MM.1S (cell line): Measurements from ENCODE around the gene CIZ1.

Source experiments
- DNase-seq: peaks from one replicate; pipeline ENCODE4 v3.0.0-alpha.2; 2015
- H2AFZ ChIP-seq: fragments of 300-600 bp; sonication (generic); 2 replicates; pipeline ENCODE4 v1.6.0; 2016; ENCODE audit warnings: antibody characterized with exemption, low read length
- H3F3A ChIP-seq: fragments of 300-600 bp; sonication (generic); 2 replicates; pipeline ENCODE4 v1.6.1; 2016; ENCODE audit warnings: mild to moderate bottlenecking, antibody characterized with exemption, low read length, moderate library complexity, mixed read lengths; ENCODE audit not compliant: insufficient read depth
- H3K27ac ChIP-seq: fragments of 300-600 bp; sonication (generic); 2 replicates; pipeline ENCODE4 v1.5.1; 2016; ENCODE audit warnings: mild to moderate bottlenecking, low read length
- H3K27me3 ChIP-seq: fragments of 300-600 bp; sonication (generic); replicated peaks from 2 replicates; pipeline ENCODE4 v1.6.0; 2016; ENCODE audit warnings: low read length; ENCODE audit not compliant: insufficient read depth
- H3K36me3 ChIP-seq: fragments of 300-600 bp; sonication (generic); replicated peaks from 2 replicates; pipeline ENCODE4 v1.6.1; 2016; ENCODE audit warnings: mild to moderate bottlenecking, low read length, mixed read lengths; ENCODE audit not compliant: insufficient read depth
- H3K4me1 ChIP-seq: fragments of 300-600 bp; sonication (generic); 2 replicates; pipeline ENCODE4 v1.6.1; 2016; ENCODE audit warnings: low read length, mixed read lengths
- H3K4me2 ChIP-seq: fragments of 300-600 bp; sonication (generic); 2 replicates; pipeline ENCODE4 v1.6.0; 2016; ENCODE audit warnings: low read depth, low read length
- H3K4me3 ChIP-seq: fragments of 300-600 bp; sonication (generic); 2 replicates; pipeline ENCODE4 v1.5.1; 2016; ENCODE audit warnings: low read length, mixed read lengths
- H3K79me2 ChIP-seq: fragments of 300-600 bp; sonication (generic); 2 replicates; pipeline ENCODE4 v1.6.1; 2016; ENCODE audit warnings: mixed run types, low read length, mixed read lengths
- H3K9ac ChIP-seq: fragments of 300-600 bp; sonication (generic); 2 replicates; pipeline ENCODE4 v1.6.1; 2016; ENCODE audit warnings: low read length, mixed read lengths
- H3K9me2 ChIP-seq: fragments of 300-600 bp; sonication (generic); replicated peaks from 2 replicates; pipeline ENCODE4 v1.6.1; 2016; ENCODE audit warnings: mild to moderate bottlenecking, low read length, mixed read lengths; ENCODE audit not compliant: insufficient read depth
- H3K9me3 ChIP-seq: fragments of 300-600 bp; sonication (generic); replicated peaks from 2 replicates; pipeline ENCODE4 v1.6.1; 2016; ENCODE audit warnings: mild to moderate bottlenecking, low read length, mixed read lengths; ENCODE audit not compliant: insufficient read depth
- H4K20me1 ChIP-seq: fragments of 300-600 bp; sonication (generic); 2 replicates; pipeline ENCODE4 v1.6.1; 2016; ENCODE audit warnings: mild to moderate bottlenecking, low read length, moderate library complexity, mixed read lengths; ENCODE audit not compliant: insufficient read depth
- EZH2 ChIP-seq: fragments of 300-600 bp; sonication (generic); optimal IDR thresholded peaks from 2 replicates; pipeline ENCODE3; 2017; ENCODE audit warnings: low read depth, mild to moderate bottlenecking, antibody characterized with exemption, low read length, mixed read lengths
- EZH2phosphoT487 ChIP-seq: fragments of 300-600 bp; sonication (generic); IDR thresholded peaks from 2 replicates; pipeline ENCODE4 v1.6.1; 2018; ENCODE audit warnings: antibody characterized with exemption, low read length
- TF ChIP-seq, protein P1 (sequence below): fragments of 300-600 bp; sonication (generic); IDR thresholded peaks from 2 replicates; pipeline ENCODE4 v1.5.1; 2016; ENCODE audit warnings: antibody characterized with exemption, low read length, mixed read lengths

Gene CIZ1

DNA sequence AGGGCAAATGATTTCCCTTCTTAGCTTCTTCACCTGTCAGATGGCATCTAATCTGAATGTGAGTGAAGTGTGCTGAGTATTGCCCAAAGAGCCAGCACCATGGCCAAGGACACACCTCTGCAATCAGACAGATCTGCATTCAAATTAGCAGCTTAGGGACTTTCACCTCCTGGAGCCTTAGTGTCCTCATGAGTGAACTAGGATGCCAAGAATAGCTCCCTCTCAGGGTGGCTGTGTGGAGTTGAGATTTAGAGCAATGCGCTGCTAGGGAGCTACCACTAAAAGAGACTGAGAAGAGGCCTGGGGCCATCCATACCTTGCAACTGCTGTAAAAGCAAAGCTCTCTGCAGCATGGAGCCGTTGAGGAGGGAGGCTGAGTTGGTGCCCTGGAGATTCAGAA, 1.4 kb downstream of the CIZ1 start:
- H3K79me2 ChIP-seq: peaks cover 17% of the 10 kb centered on the region
- H2AFZ ChIP-seq: no peak overlapping the region
- peak overlapping the region; percentile 91; the same call in 1 of the 2 replicates for H3K4me2 ChIP-seq
- H3K4me3 ChIP-seq: peak overlapping the region; percentile 66; the same call in 1 of the 2 replicates
- DNase-seq: no peak
- peaks cover 8% of the 10 kb centered on the region; the same call in 1 of the 2 replicates for H3F3A ChIP-seq
- no peak overlapping the region for H3K27ac ChIP-seq
- no peaks in the 10 kb centered on the region for H4K20me1 ChIP-seq
- no peaks in the 10 kb centered on the region for H3K9me3 ChIP-seq
- no peaks in the 10 kb centered on the region for H3K36me3 ChIP-seq
- H3K4me1 ChIP-seq: peaks cover 6% of the 10 kb centered on the region; the same call in 1 of the 2 replicates
- H3K9ac ChIP-seq: peak overlapping the region; percentile 75; the same call in 1 of the 2 replicates
- TF ChIP-seq EZH2: no peak
- TF ChIP-seq, protein P1, sequence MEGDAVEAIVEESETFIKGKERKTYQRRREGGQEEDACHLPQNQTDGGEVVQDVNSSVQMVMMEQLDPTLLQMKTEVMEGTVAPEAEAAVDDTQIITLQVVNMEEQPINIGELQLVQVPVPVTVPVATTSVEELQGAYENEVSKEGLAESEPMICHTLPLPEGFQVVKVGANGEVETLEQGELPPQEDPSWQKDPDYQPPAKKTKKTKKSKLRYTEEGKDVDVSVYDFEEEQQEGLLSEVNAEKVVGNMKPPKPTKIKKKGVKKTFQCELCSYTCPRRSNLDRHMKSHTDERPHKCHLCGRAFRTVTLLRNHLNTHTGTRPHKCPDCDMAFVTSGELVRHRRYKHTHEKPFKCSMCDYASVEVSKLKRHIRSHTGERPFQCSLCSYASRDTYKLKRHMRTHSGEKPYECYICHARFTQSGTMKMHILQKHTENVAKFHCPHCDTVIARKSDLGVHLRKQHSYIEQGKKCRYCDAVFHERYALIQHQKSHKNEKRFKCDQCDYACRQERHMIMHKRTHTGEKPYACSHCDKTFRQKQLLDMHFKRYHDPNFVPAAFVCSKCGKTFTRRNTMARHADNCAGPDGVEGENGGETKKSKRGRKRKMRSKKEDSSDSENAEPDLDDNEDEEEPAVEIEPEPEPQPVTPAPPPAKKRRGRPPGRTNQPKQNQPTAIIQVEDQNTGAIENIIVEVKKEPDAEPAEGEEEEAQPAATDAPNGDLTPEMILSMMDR: no peak
- no peak for TF ChIP-seq EZH2phosphoT487
- no peaks in the 10 kb centered on the region for H3K9me2 ChIP-seq
- H3K27me3 ChIP-seq: no peaks in the 10 kb centered on the region

DNA sequence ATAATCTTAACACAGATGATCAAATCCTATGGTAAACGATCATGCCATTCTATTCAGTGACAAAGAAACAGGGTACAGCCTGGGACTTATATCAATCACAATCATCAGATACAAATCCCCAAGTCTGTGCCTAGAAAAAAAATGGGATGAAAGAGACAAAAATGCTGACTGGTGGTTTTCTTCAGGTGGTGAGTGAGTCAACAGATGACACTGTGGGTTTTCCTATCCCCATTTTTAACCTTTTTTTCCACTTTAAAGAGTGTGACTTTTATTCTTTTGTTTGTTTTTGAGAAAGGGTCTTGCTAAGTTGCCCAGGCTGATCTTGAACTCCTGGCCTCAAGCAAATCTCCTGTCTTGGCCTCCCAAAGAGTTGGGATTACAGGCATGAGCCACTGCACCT, 3.2 kb downstream of the CIZ1 start:
- H3K36me3 ChIP-seq: no peaks in the 10 kb centered on the region
- no peak for DNase-seq
- no peak overlapping the region for H3K9ac ChIP-seq
- TF ChIP-seq, protein P1: no peak
- TF ChIP-seq EZH2: no peak
- TF ChIP-seq EZH2phosphoT487: no peak
- no peak overlapping the region for H3K4me3 ChIP-seq
- H4K20me1 ChIP-seq: no peaks in the 10 kb centered on the region
- H3K9me2 ChIP-seq: no peaks in the 10 kb centered on the region
- 0 out of 2 replicates have a peak, but pooled peaks cover 4% of the 10 kb centered on the region for H3F3A ChIP-seq
- H3K79me2 ChIP-seq: peaks cover 17% of the 10 kb centered on the region
- no peak overlapping the region for H3K4me2 ChIP-seq
- no peak overlapping the region for H3K27ac ChIP-seq
- H2AFZ ChIP-seq: no peak overlapping the region
- H3K9me3 ChIP-seq: no peaks in the 10 kb centered on the region
- H3K4me1 ChIP-seq: peaks cover 6% of the 10 kb centered on the region; the same call in 1 of the 2 replicates
- no peaks in the 10 kb centered on the region for H3K27me3 ChIP-seq

DNA sequence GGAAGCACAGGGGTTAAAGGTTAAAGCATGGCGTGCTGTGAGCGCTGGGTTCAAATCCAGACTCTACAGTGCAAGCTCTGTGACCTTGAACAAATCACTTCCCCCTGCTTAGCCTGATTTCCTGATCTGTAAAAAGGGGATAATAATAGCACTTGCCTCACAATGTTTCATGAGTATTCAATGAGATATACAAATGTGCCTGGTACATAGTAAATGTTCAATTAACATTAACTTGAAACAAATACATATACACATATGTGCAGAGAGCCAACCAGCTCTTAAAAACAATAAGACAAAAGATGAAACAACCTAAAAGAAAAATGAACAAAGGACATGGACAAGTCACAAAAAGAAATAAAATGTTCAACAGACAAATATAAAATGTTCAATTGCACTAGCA, 4.0 kb downstream of the CIZ1 start:
- H3K9me3 ChIP-seq: no peaks in the 10 kb centered on the region
- no peak overlapping the region for H3K27ac ChIP-seq
- H2AFZ ChIP-seq: no peak overlapping the region
- peaks cover 6% of the 10 kb centered on the region; the same call in 1 of the 2 replicates for H3K4me1 ChIP-seq
- DNase-seq: no peak
- no peak overlapping the region for H3K9ac ChIP-seq
- no peaks in the 10 kb centered on the region for H3K9me2 ChIP-seq
- H4K20me1 ChIP-seq: no peaks in the 10 kb centered on the region
- no peak overlapping the region for H3K4me3 ChIP-seq
- H3K4me2 ChIP-seq: no peak overlapping the region
- H3F3A ChIP-seq: 0 out of 2 replicates have a peak, but pooled peaks cover 4% of the 10 kb centered on the region
- H3K79me2 ChIP-seq: peaks cover 17% of the 10 kb centered on the region
- TF ChIP-seq, protein P1: no peak
- TF ChIP-seq EZH2phosphoT487 (no peak), EZH2 (no peak)
- H3K27me3 ChIP-seq: no peaks in the 10 kb centered on the region
- no peaks in the 10 kb centered on the region for H3K36me3 ChIP-seq
